Stomach smooth muscle (tissue), 2 donors: Measurements from ENCODE around the gene TSPAN12.

Experiments used
- H3K27ac ChIP-seq: one replicate; pipeline ENCODE4 v1.7.0; 2013; ENCODE audit warnings: mild to moderate bottlenecking, low read length, inconsistent platforms
- H3K27me3 ChIP-seq, 2 donors: one replicate each; pipeline ENCODE4 v1.7.0; 2013; ENCODE audit warnings: low read length in 2 of 2; ENCODE audit not compliant: insufficient read depth in 2 of 2, control insufficient read depth in 1 of 2
- H3K36me3 ChIP-seq, 2 donors: one replicate each; pipeline ENCODE4 v1.7.0; 2013; ENCODE audit warnings: low read length in 2 of 2; ENCODE audit not compliant: control insufficient read depth in 2 of 2, insufficient read depth in 2 of 2
- H3K4me1 ChIP-seq: one replicate; pipeline ENCODE4 v1.7.0; 2013; ENCODE audit warnings: low read length; ENCODE audit not compliant: control insufficient read depth, insufficient read depth
- H3K4me3 ChIP-seq, 2 donors: one replicate each; pipeline ENCODE4 v1.7.0; 2013; ENCODE audit warnings: low read length in 2 of 2
- H3K9ac ChIP-seq, 2 donors: one replicate each; pipeline ENCODE4 v1.7.0; 2013; ENCODE audit warnings: low read length in 2 of 2, mild to moderate bottlenecking in 1 of 2
- H3K9me3 ChIP-seq, 2 donors: one replicate each; pipeline ENCODE4 v1.7.0; 2013; ENCODE audit warnings: low read length in 2 of 2; ENCODE audit not compliant: control insufficient read depth in 2 of 2
- donor health status: healthy.
- donor health status: Pancreatic carcinoma.

TSPAN12 gene

GRCh38 chr7:120827371-120828118, 30.4 kb downstream of the TSPAN12 start:
- H3K4me1 ChIP-seq, result no peaks in the 10 kb centered on the region
- H3K9me3 ChIP-seq, result no peaks in the 10 kb centered on the region
- H3K27ac ChIP-seq, result no peak overlapping the region
- no peak overlapping the region for H3K9ac ChIP-seq
- H3K27me3 ChIP-seq, result no peaks in the 10 kb centered on the region
- no peak overlapping the region for H3K4me3 ChIP-seq
- H3K36me3 ChIP-seq, result peaks cover 0 to 3% of the 10 kb centered on the region in 2 donors

- Histone ChIP-seq H3K27me3 (no peaks in the 10 kb centered on the region), H3K9me3 (no peaks in the 10 kb centered on the region), H3K9ac (no peak overlapping the region), H3K36me3 (no peaks in the 10 kb centered on the region), H3K4me1 (no peaks in the 10 kb centered on the region), H3K27ac (no peak overlapping the region), H3K4me3 (no peak overlapping the region)
These were observed 32.4 kb downstream of the TSPAN12 start for GRCh38 chr7:120825576-120825975.

- no peaks in the 10 kb centered on the region for H3K36me3 ChIP-seq
- no peaks in the 10 kb centered on the region for H3K27me3 ChIP-seq
- no peaks in the 10 kb centered on the region for H3K9me3 ChIP-seq
- H3K4me1 ChIP-seq, result no peaks in the 10 kb centered on the region
- H3K27ac ChIP-seq, result no peak overlapping the region
- no peak overlapping the region for H3K9ac ChIP-seq
- no peak overlapping the region for H3K4me3 ChIP-seq
These were observed 32.8 kb downstream of the TSPAN12 start for GRCh38 chr7:120825152-120825551.

GRCh38 chr7:120819861-120820260, 38.1 kb downstream of the TSPAN12 start:
- no peaks in the 10 kb centered on the region for H3K4me1 ChIP-seq
- no peaks in the 10 kb centered on the region for H3K27me3 ChIP-seq
- H3K9ac ChIP-seq, result no peak overlapping the region
- no peaks in the 10 kb centered on the region for H3K9me3 ChIP-seq
- H3K27ac ChIP-seq, result no peak overlapping the region
- no peaks in the 10 kb centered on the region for H3K36me3 ChIP-seq
- no peak overlapping the region for H3K4me3 ChIP-seq

- no peak overlapping the region for H3K4me3 ChIP-seq
- no peaks in the 10 kb centered on the region for H3K4me1 ChIP-seq
- H3K27ac ChIP-seq, result no peak overlapping the region
These were observed 40.1 kb downstream of the TSPAN12 start for GRCh38 chr7:120817851-120818250.

GRCh38 chr7:120814253-120814939, 43.5 kb downstream of the TSPAN12 start:
- H3K9ac ChIP-seq, result no peak overlapping the region
- H3K4me3 ChIP-seq, result no peak overlapping the region
- H3K27me3 ChIP-seq, result no peaks in the 10 kb centered on the region
- no peak overlapping the region for H3K27ac ChIP-seq
- no peaks in the 10 kb centered on the region for H3K9me3 ChIP-seq
- no peaks in the 10 kb centered on the region for H3K36me3 ChIP-seq
- H3K4me1 ChIP-seq, result no peaks in the 10 kb centered on the region

More at GRCh38 chr7:120817851-120818250, 40.1 kb downstream of the TSPAN12 start:
- H3K27me3 ChIP-seq, result no peaks in the 10 kb centered on the region
- H3K9me3 ChIP-seq, result no peaks in the 10 kb centered on the region
- no peaks in the 10 kb centered on the region for H3K36me3 ChIP-seq
- H3K9ac ChIP-seq, result no peak overlapping the region

- no peak overlapping the region for H3K9ac ChIP-seq
- no peaks in the 10 kb centered on the region for H3K9me3 ChIP-seq
- no peaks in the 10 kb centered on the region for H3K27me3 ChIP-seq
These were observed 44.2 kb downstream of the TSPAN12 start for GRCh38 chr7:120813546-120814252.

GRCh38 chr7:120813089-120813488, 44.9 kb downstream of the TSPAN12 start:
- H3K4me1 ChIP-seq, result no peaks in the 10 kb centered on the region
- H3K4me3 ChIP-seq, result no peak overlapping the region
- H3K36me3 ChIP-seq, result no peaks in the 10 kb centered on the region
- H3K9ac ChIP-seq, result no peak overlapping the region
- H3K27me3 ChIP-seq, result no peaks in the 10 kb centered on the region
- H3K27ac ChIP-seq, result no peak overlapping the region
- no peaks in the 10 kb centered on the region for H3K9me3 ChIP-seq

More at GRCh38 chr7:120813546-120814252, 44.2 kb downstream of the TSPAN12 start:
- Histone ChIP-seq H3K4me1 (no peaks in the 10 kb centered on the region), H3K36me3 (no peaks in the 10 kb centered on the region), H3K27ac (no peak overlapping the region), H3K4me3 (no peak overlapping the region)

- H3K4me1 ChIP-seq, result no peaks in the 10 kb centered on the region
- no peak overlapping the region for H3K4me3 ChIP-seq
- no peaks in the 10 kb centered on the region for H3K9me3 ChIP-seq
- H3K27me3 ChIP-seq, result no peaks in the 10 kb centered on the region
- H3K27ac ChIP-seq, result no peak overlapping the region
- H3K9ac ChIP-seq, result no peak overlapping the region
- H3K36me3 ChIP-seq, result peaks cover 0 to 3% of the 10 kb centered on the region in 2 donors
These were observed 48.7 kb downstream of the TSPAN12 start for GRCh38 chr7:120809260-120809659.

- Histone ChIP-seq H3K27ac (no peak overlapping the region), H3K4me1 (no peaks in the 10 kb centered on the region), H3K4me3 (no peak overlapping the region), H3K9ac (no peak overlapping the region), H3K9me3 (no peaks in the 10 kb centered on the region), H3K36me3 (peaks cover 0 to 3% of the 10 kb centered on the region in 2 donors), H3K27me3 (no peaks in the 10 kb centered on the region)
These were observed 50.6 kb downstream of the TSPAN12 start for GRCh38 chr7:120807390-120807789.
